Pancreas (tissue), 10 donors: ENCODE results near the gene ATP13A3. TPM values are rescaled to one million over a fixed set of nuclear protein-coding genes. Genes with fewer than 3 reads are reported as not detected.
"Not testable (repeated sequence)": the region's sequence is repeated elsewhere in the genome, so short reads cannot be mapped to it uniquely, and the experiment has no call there.

Experiments used
- ATAC-seq, 4 donors: fragments of 200-7000 bp; cut with Tn5 transposase; one replicate each; pipeline versions ENCODE4 v1.8.0 to v1.9.1; 2020; ENCODE audit warnings: mild to moderate bottlenecking in 4 of 4, moderate library complexity in 4 of 4
- DNase-seq, 6 donors: peaks; one replicate each; pipeline ENCODE4 v3.0.0-alpha.2; 2020
- FAIRE-seq: peaks from 2 replicates; lab custom pipeline; 2012; peaks lifted over from hg19 to GRCh38; lab: Jason Lieb, UNC
- H3K27ac ChIP-seq, 4 donors: fragments of 200-600 bp; sonication (generic); 1 replicate in 3 of 4; 2 replicates in 1 of 4; pipeline versions ENCODE4 v1.5.0 to v1.8.0; 2020
- H3K27me3 ChIP-seq, 4 donors: fragments of 200-600 bp; one replicate each; pipeline ENCODE4 v1.8.0; 2021
- H3K36me3 ChIP-seq, 3 donors: fragments of 200-600 bp; sonication (generic) in 1 of 3; one replicate each; pipeline versions ENCODE4 v1.5.0 to v1.8.0; 2020 to 2021
- H3K4me1 ChIP-seq, 3 donors: fragments of 200-600 bp; one replicate each; pipeline ENCODE4 v1.8.0; 2021
- H3K4me3 ChIP-seq, 4 donors: fragments of 200-600 bp; sonication (generic) in 2 of 4; one replicate each; pipeline versions ENCODE4 v1.5.0 to v1.8.0; 2020 to 2021
- H3K9me3 ChIP-seq, 4 donors: fragments of 200-600 bp; one replicate each; pipeline ENCODE4 v1.8.0; 2021
- WGBS, 2 donors: extraction: QIAGEN DNeasy Blood & Tissue Kit; methylation state at CpG; one replicate each; pipeline ENCODE4 v1.1.7; 2013; 5-methylcytosine and 5-hydroxymethylcytosine counted together
- intact Hi-C, 3 donors: fragments of 100-400 bp; cut with DNase I; formaldehyde crosslinking; loops; one replicate each; pipeline versions ENCODE4 v1.11.1 to v1.14.2; 2022
- polyA plus RNA-seq, 2 donors: library from polyadenylated mRNA; stranded (reverse); fragments of 200-250 nt; gene quantifications; one replicate each; pipeline ENCODE4 v1.2.3, GENCODE V29; 2013
- total RNA-seq, 6 donors: library from RNA; stranded (reverse); fragmentation: NEBNext Ultra II Directional in 4 of 6; extraction: Animal tissue kit (Norgen Biotek cat#: 25700) in 4 of 6; gene quantifications; one replicate each; pipeline versions ENCODE4 v1.2.1 to v1.2.4, GENCODE V29; 2021 to 2023
- TF ChIP-seq, protein P1 (sequence below), 4 donors: fragments of 200-600 bp; sonication (generic) in 3 of 4; IDR thresholded peaks; one replicate each; pipeline versions ENCODE4 v1.5.0 to v1.8.0; 2021; ENCODE audit warnings: antibody characterized with exemption in 4 of 4
- donor health status: healthy with polysubstance abuse.
- donor health status: DM: no; HTN: no; CAD: no; lungs with moderate emphysema.
- donor health status: DM: no; HTN: no; CAD: no.
- donor health status: control.
- donor health status: control.
- donor health status: Bipolar disorder and iron deficiency.
- donor health status: DM: yes; HTN: yes; CAD: no.
- donor health status: DM: no; HTN: no; CAD: no.
- donor health status: DM: no; HTN: no; CAD: no.
- donor health status: DM: yes; HTN: yes; CAD: no.

The ATP13A3 gene
- total and polyA plus RNA-seq, 8 donors = 9.3 to 66.6 (median 24.7) TPM

DNA sequence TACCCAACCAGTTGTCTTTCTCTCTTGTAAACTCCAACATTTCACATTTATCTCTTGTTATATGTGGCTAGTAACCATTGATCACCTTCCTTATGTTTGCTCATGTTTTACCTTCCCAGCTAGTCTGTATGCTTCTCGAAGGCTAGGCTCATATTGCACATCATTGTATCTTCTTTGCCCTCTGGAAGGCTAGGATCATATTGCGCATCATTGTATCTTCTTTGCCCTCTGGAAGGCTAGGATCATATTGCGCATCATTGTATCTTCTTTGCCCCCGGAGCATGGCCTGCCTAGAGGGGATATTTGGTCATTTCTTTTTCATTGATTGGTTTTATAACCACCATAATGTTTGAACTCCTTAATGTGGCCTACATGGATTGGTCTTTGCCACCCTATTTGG, 39.4 kb upstream of the ATP13A3 start:
- WGBS, 2 donors = 87 to 89% methylated on average over 4 of the region's 4 CpGs
- DNase-seq = no peak
- FAIRE-seq = no peak
- Histone ChIP-seq H3K4me3 (no peak overlapping the region), H3K9me3 (no peaks in the 10 kb centered on the region), H3K27me3 (no peaks in the 10 kb centered on the region), H3K36me3 (no peaks in the 10 kb centered on the region), H3K4me1 (peaks cover 0 to 9% (median 9%) of the 10 kb centered on the region in 3 donors), H3K27ac (no peak overlapping the region)
- TF ChIP-seq, protein P1, sequence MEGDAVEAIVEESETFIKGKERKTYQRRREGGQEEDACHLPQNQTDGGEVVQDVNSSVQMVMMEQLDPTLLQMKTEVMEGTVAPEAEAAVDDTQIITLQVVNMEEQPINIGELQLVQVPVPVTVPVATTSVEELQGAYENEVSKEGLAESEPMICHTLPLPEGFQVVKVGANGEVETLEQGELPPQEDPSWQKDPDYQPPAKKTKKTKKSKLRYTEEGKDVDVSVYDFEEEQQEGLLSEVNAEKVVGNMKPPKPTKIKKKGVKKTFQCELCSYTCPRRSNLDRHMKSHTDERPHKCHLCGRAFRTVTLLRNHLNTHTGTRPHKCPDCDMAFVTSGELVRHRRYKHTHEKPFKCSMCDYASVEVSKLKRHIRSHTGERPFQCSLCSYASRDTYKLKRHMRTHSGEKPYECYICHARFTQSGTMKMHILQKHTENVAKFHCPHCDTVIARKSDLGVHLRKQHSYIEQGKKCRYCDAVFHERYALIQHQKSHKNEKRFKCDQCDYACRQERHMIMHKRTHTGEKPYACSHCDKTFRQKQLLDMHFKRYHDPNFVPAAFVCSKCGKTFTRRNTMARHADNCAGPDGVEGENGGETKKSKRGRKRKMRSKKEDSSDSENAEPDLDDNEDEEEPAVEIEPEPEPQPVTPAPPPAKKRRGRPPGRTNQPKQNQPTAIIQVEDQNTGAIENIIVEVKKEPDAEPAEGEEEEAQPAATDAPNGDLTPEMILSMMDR (IDR thresholded peaks at IDR 0.05) = no peak
- no peak for ATAC-seq
- intact Hi-C loops = no loop called here

DNA sequence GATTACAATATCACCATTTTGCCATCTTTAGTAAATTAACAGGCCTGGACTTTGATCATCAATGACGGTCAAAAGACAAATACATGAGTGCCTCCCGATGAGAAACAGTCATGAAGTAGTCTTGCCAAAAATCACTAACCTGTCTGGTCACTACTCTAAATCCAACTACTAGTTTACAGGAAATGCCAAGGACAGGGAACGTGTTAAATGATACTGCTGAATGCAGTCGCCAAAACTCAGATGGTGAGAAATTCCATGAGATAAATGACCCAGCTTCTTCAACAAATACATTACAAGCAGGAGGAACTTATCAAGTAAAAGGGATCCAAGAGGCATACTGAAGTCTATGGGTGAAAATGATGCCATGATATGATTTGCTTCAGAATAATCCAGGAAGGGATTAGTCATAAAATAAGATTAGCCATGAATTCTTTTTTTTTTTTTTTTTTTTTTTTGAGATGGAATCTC, 35.8 kb upstream of the ATP13A3 start:
- no peak overlapping the region for H3K4me3 ChIP-seq
- intact Hi-C loops = no loop called here
- TF ChIP-seq, protein P1 (IDR thresholded peaks at IDR 0.05) = no peak
- FAIRE-seq (no peak), DNase-seq (no peak), ATAC-seq (peak in 3 of 4 donors; percentile 49 to 64 (median 61))
- H3K27ac ChIP-seq = peak overlapping the region in 2 of 4 donors; percentile 37 to 70
- H3K9me3 ChIP-seq = no peaks in the 10 kb centered on the region
- H3K27me3 ChIP-seq = no peaks in the 10 kb centered on the region
- WGBS, 2 donors = 6 to 10% methylated on average over 4 of the region's 4 CpGs
- no peaks in the 10 kb centered on the region for H3K36me3 ChIP-seq
- H3K4me1 ChIP-seq = peaks cover 0 to 13% (median 10%) of the 10 kb centered on the region in 3 donors

DNA sequence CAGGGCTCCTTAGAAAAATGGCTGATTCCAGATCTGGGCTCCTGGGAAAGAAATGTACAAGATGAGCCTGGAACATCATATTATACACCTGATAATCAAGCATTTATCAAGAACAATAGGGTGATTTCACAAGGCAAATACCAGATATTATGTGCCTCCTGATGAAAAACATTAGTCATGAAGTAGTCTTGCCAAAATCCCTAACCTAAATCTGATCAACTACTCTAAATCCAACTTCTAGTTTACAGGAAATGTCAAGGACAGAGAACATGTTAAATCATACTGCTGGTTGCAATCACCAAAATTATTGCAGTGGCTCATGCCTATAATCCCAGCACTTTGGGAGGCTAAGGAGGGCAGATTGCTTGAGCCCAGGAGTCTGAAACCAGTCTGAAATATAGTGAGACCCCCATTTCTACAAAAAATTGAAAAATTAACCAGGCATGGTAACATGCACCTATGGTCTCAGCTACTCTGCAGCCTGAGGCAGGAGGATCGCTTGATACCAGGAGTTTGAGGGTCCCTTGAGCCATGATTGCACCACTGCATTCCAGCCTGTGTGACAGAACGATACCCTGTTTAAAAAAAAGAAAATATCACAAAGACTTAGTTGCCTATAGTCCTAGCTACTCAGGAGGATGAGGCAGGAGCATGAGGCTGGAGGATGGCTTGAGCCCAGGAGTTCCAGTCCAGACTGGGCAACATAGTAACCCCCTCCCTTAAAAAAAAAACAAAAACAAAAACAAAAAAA, 34.9 kb upstream of the ATP13A3 start:
- 86 to 89% methylated on average over 2 of the region's 2 CpGs for WGBS, 2 donors
- TF ChIP-seq, protein P1 (IDR thresholded peaks at IDR 0.05) = no peak
- Histone ChIP-seq H3K9me3 (no peaks in the 10 kb centered on the region), H3K27ac (peak overlapping the region in 2 of 4 donors; percentile 37 to 70), H3K4me3 (no peak overlapping the region), H3K36me3 (no peaks in the 10 kb centered on the region), H3K4me1 (peaks cover 0 to 13% (median 10%) of the 10 kb centered on the region in 3 donors), H3K27me3 (no peaks in the 10 kb centered on the region)
- FAIRE-seq (no peak), ATAC-seq (peak; percentile 40 to 67 (median 60)), DNase-seq (no peak)
- intact Hi-C loops = no loop called here

DNA sequence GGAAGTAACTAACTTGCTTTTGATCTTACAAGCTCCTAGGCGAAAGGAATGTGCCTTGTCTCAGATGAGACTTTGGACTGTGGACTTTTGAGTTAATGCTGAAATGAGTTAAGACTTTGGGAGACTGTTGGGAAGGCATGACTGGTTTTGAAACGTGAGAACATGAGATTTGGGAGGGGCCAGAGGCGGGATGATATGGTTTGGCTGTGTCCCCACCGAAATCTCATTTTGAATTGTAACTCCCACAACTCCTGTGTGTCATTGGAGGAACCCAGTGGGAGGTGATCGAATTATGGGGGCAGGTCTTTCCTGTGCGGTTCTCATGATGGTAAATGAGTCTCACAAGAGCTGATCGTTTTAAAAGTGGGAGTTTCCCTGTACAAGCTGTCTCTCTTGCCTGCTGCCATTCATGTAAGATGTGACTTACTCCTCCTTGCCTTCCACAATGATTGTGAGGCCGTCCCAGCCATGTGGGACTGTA, 33.9 kb upstream of the ATP13A3 start:
- ATAC-seq, FAIRE-seq, intact Hi-C loops, H3K27me3 ChIP-seq, H3K9me3 ChIP-seq, H3K4me3 ChIP-seq, DNase-seq, H3K36me3 ChIP-seq: not testable (repeated sequence)
- 45 to 58% methylated on average over 8 of the region's 8 CpGs for WGBS, 2 donors
- Histone ChIP-seq H3K27ac (peak overlapping the region in 1 of 4 donors; percentile 37), H3K4me1 (peaks cover 0 to 13% (median 10%) of the 10 kb centered on the region in 3 donors)

DNA sequence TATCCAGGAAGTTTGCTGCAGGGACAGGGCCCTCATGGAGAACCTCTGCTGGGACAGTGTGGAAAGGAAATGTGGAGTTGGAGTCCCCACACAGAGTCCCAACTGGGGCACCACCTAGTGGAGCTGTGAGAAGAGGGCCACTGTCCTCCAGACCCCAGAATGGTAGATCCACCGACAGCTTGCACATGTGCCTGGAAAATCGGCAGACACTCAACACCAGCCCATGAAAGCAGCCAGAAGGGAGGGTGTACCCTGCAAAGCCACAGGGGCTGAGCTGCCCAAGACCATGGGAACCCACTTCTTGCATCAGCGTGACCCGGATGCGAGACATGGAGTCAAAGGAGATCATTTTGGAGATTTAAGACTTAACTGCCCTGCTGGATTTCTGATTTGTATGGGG, 33.4 kb upstream of the ATP13A3 start:
- DNase-seq, H3K4me3 ChIP-seq, H3K36me3 ChIP-seq, H3K27me3 ChIP-seq, H3K9me3 ChIP-seq, FAIRE-seq, H3K27ac ChIP-seq, intact Hi-C loops, ATAC-seq: not testable (repeated sequence)
- H3K4me1 ChIP-seq = peaks cover 0 to 13% (median 10%) of the 10 kb centered on the region in 3 donors
- WGBS, 2 donors = 84 to 94% methylated on average over 5 of the region's 5 CpGs

DNA sequence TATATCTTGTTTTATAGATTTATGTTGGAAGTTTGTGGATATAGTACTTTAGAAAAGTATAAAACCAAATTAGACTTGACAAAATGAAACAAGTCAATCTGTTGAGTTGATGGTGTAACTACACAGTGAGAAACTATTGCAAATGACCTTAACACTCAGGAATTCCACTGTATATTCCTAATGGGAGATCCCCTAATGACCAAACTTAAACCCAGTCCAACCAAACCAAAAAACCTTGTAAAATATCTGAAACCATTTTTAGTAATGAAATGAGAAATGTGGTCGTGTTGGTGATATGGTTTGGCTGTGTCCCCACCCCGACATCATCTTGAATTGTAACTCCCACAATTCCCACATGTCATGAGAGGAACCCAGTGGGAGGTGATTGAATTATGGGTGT, 31.9 kb upstream of the ATP13A3 start:
- DNase-seq (no peak), ATAC-seq (peak in 1 of 4 donors; percentile 39), FAIRE-seq (no peak)
- Histone ChIP-seq H3K9me3 (no peaks in the 10 kb centered on the region), H3K36me3 (no peaks in the 10 kb centered on the region), H3K27ac (no peak overlapping the region), H3K4me1 (peaks cover 0 to 13% (median 10%) of the 10 kb centered on the region in 3 donors), H3K27me3 (no peaks in the 10 kb centered on the region), H3K4me3 (no peak overlapping the region)
- WGBS, 2 donors = 70 to 76% methylated on average over 2 of the region's 2 CpGs
- TF ChIP-seq, protein P1 (IDR thresholded peaks at IDR 0.05) = no peak
- intact Hi-C loops = no loop called here
